K562 (cell line): ENCODE measurements around the gene HOXC5. TPM values are rescaled to one million over a fixed set of nuclear protein-coding genes. Genes with fewer than 3 reads are reported as not detected.
A peak's percentile ranks its signal among the peaks of the same experiment; 100 is the strongest.

Source experiments
- CTBP1 ChIP-seq: fragments of 450-650 bp; IDR thresholded peaks from 2 replicates; pipeline ENCODE4 v1.6.1; 2016; ENCODE audit warnings: borderline replicate concordance
- ELF2 ChIP-seq: fragments of 250-450 bp; sonication (Bioruptor Pico); IDR thresholded peaks from 2 replicates; pipeline ENCODE4 v1.5.0; 2021; ENCODE audit warnings: mild to moderate bottlenecking
- ESRRA ChIP-seq: fragments of 450-650 bp; IDR thresholded peaks from 2 replicates; pipeline ENCODE4 v1.6.1; 2014; ENCODE audit warnings: low read depth, mild to moderate bottlenecking, moderate library complexity, borderline replicate concordance
- MAFG ChIP-seq: fragments of 450-650 bp; conservative IDR thresholded peaks from 2 replicates; pipeline ENCODE4 v1.6.1; 2016; ENCODE audit warnings: missing genetic modification characterization, missing compliant biosample characterization
- MTA1 ChIP-seq: fragments of 450-650 bp; IDR thresholded peaks from 2 replicates; pipeline ENCODE4 v1.6.1; 2017; ENCODE audit warnings: borderline replicate concordance
- NFIX ChIP-seq: fragments of 250-450 bp; sonication (Bioruptor Pico); IDR thresholded peaks from 2 replicates; pipeline ENCODE4 v1.4.0; 2020; ENCODE audit warnings: low read depth, mild to moderate bottlenecking, moderate library complexity
- NRF1 ChIP-seq, 2 experiments: fragments of 450-650 bp; IDR thresholded peaks in 1 of 2; conservative IDR thresholded peaks in 1 of 2; 2 replicates each; pipeline ENCODE4 v1.6.1; 2014; ENCODE audit warnings: mild to moderate bottlenecking in 2 of 2
- POLR2G ChIP-seq: fragments of 200-400 bp; formaldehyde crosslinking; IDR thresholded peaks from 2 replicates; pipeline ENCODE4 v1.6.1; 2017; ENCODE audit warnings: low read depth, mild to moderate bottlenecking, antibody characterized with exemption, low read length, moderate library complexity
- RNF2 ChIP-seq: sonication (generic); IDR thresholded peaks from 2 replicates; pipeline ENCODE4 v1.6.1; 2016
- SMARCC2 ChIP-seq: fragments of 450-650 bp; IDR thresholded peaks from 2 replicates; pipeline ENCODE4 v1.6.1; 2017; ENCODE audit warnings: antibody characterized with exemption, moderate library complexity, mild to moderate bottlenecking, low read depth
- TRIM24 ChIP-seq, 2 experiments: fragments of 450-650 bp; IDR thresholded peaks; 2 replicates each; pipeline ENCODE4 v1.6.1; 2016
- ZNF830 ChIP-seq: fragments of 250-450 bp; sonication (Bioruptor Pico); IDR thresholded peaks from 2 replicates; pipeline ENCODE4 v1.5.0; 2021; ENCODE audit warnings: mild to moderate bottlenecking
- polyA plus RNA-seq, 8 experiments: library from polyadenylated mRNA; depleted of rRNA in 4 of 8; stranded (reverse) in 5 of 8; unstranded in 3 of 8; fragments of >200 nt; fragmentation: Nextera tagmentation in 2 of 8; fragmentation: Illumina TruSeq in 1 of 8; extraction: Ambion mirVana in 2 of 8; extraction: Trizol in 1 of 8; gene quantifications; 2 replicates each; pipeline versions ENCODE4 v1.2.1 to v1.2.3, GENCODE V29; 2011 to 2014; ENCODE audit warnings: inconsistent platforms in 1 of 8, missing spikeins in 1 of 8
- total RNA-seq, 7 experiments: library from RNA; depleted of rRNA in 6 of 7; stranded (reverse); fragments of >200 nt in 6 of 7; fragmentation: Illumina TruSeq in 2 of 7; extraction: Trizol in 2 of 7; gene quantifications; 2 replicates each; pipeline versions ENCODE4 v1.2.1 to v1.2.3, GENCODE V29; 2011 to 2021; ENCODE audit warnings: low replicate concordance in 1 of 7
- TF ChIP-seq, protein P1 (sequence below): fragments of 250-450 bp; sonication (Bioruptor Pico); IDR thresholded peaks from 2 replicates; pipeline ENCODE4 v1.8.0; 2022; ENCODE audit warnings: moderate library complexity, mild to moderate bottlenecking, inconsistent platforms
- TF ChIP-seq, protein P2 (sequence below): fragments of 450-650 bp; IDR thresholded peaks from 2 replicates; pipeline ENCODE4 v1.6.1; 2014; ENCODE audit warnings: low read depth, mild to moderate bottlenecking, moderate library complexity, borderline replicate concordance
- TF ChIP-seq, protein P3 (sequence below): fragments of 450-650 bp; IDR thresholded peaks from 2 replicates; pipeline ENCODE4 v1.6.1; 2016; ENCODE audit warnings: antibody characterized with exemption
- TF ChIP-seq, protein P4 (sequence below): sonication (generic); formaldehyde crosslinking; IDR thresholded peaks from 2 replicates; pipeline ENCODE4 v1.8.1; 2023; ENCODE audit warnings: mild to moderate bottlenecking, missing genetic modification reagents
- TF ChIP-seq, protein P5 (sequence below): sonication (generic); formaldehyde crosslinking; IDR thresholded peaks from 2 replicates; pipeline ENCODE4 v1.8.0; 2022; ENCODE audit warnings: mild to moderate bottlenecking, low read depth, missing genetic modification reagents
- TF ChIP-seq, protein P6 (sequence below): fragments of 150-350 bp; conservative IDR thresholded peaks from 2 replicates; pipeline ENCODE4 v1.6.1; 2014; ENCODE audit warnings: low read length

The HOXC5 gene
- total and polyA plus RNA-seq, 9 of the 15 experiments (the other 6 are each of a cell fraction or from before 2014, with no cell fraction given) = 0.10 to 0.44 (median 0.18) TPM; not detected in 4

DNA sequence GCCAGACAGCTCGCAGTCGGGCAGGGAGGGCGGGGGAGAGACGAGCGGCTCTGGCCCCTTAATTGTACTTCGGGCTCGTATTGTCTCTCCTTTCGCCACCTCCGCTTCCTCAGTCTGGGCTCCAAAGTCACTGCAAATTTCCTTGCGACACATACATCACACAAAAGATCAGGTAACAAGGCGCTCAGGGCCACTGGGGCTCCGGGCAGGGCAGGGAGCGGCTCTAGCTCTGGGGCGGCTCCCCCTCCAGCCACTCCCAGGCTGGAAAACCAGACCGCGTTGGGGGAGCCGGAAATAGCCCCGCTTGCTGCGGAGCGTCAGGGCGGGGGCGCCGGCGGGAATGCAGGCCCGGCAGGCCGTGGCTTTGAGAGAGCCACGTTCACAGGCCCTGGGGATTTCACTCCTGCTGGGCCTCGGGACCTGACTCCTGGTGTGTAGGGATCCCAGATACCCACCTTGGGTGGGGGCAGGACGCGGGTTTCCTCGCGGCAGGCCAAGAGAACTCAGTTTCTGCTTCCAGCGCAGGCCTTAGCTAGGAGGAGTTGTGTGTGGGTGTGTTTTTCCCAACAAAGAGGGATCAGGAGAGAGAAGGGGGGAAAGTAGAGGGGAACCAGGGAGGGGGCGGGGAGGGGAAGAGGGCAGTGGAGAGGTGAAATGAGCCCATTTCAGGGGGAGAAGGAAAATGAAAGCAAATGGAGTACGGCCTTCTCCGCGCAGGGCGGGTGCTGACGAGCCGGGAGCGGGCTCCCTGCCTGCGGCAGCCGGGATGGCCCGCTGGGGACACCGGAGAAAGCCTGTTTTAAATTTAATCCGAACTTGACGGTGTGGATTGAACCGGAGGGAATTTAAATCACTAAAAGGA is 37.2 kb upstream of the HOXC5 start (continued):
- TF ChIP-seq MAFG (no peak), RNF2 (0 out of 2 replicates have a peak, but pooled peaks have one; percentile 24), POLR2G (peak; percentile 95), CTBP1 (peak; percentile 66; the same call in 1 of the 2 replicates), NFIX (CRISPR knock-in tag) (no peak), TRIM24 (IDR thresholded peaks at IDR 0.05) (no peak), MTA1 (0 out of 2 replicates have a peak, but pooled peaks have one; percentile 13), ELF2 (peak; percentile 61; the same call in 1 of the 2 replicates), ESRRA (no peak; the same call in 1 of the 2 replicates), ZNF830 (CRISPR knock-in tag) (no peak), NRF1 (conservative IDR thresholded peaks at IDR 0.05 in 1 of 2, IDR thresholded peaks at IDR 0.05 in 1 of 2) (0 out of 4 replicates have a peak, but pooled peaks of 1 of the 2 experiments have one; percentile 28), SMARCC2 (no peak)
- TF ChIP-seq, protein P1, sequence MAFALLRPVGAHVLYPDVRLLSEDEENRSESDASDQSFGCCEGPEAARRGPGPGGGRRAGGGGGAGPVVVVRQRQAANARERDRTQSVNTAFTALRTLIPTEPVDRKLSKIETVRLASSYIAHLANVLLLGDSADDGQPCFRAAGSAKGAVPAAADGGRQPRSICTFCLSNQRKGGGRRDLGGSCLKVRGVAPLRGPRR (CRISPR knock-in tag) = no peak
- TF ChIP-seq, protein P2, sequence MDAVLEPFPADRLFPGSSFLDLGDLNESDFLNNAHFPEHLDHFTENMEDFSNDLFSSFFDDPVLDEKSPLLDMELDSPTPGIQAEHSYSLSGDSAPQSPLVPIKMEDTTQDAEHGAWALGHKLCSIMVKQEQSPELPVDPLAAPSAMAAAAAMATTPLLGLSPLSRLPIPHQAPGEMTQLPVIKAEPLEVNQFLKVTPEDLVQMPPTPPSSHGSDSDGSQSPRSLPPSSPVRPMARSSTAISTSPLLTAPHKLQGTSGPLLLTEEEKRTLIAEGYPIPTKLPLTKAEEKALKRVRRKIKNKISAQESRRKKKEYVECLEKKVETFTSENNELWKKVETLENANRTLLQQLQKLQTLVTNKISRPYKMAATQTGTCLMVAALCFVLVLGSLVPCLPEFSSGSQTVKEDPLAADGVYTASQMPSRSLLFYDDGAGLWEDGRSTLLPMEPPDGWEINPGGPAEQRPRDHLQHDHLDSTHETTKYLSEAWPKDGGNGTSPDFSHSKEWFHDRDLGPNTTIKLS = peak; percentile 55; the same call in 1 of the 2 replicates
- TF ChIP-seq, protein P3, sequence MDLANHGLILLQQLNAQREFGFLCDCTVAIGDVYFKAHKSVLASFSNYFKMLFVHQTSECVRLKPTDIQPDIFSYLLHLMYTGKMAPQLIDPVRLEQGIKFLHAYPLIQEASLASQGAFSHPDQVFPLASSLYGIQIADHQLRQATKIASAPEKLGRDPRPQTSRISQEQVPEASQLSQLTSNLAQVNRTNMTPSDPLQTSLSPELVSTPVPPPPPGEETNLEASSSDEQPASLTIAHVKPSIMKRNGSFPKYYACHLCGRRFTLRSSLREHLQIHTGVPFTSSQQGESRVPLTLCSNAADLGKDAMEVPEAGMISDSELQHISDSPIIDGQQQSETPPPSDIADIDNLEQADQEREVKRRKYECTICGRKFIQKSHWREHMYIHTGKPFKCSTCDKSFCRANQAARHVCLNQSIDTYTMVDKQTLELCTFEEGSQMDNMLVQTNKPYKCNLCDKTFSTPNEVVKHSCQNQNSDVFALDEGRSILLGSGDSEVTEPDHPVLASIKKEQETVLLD = no peak
- TF ChIP-seq, protein P4, sequence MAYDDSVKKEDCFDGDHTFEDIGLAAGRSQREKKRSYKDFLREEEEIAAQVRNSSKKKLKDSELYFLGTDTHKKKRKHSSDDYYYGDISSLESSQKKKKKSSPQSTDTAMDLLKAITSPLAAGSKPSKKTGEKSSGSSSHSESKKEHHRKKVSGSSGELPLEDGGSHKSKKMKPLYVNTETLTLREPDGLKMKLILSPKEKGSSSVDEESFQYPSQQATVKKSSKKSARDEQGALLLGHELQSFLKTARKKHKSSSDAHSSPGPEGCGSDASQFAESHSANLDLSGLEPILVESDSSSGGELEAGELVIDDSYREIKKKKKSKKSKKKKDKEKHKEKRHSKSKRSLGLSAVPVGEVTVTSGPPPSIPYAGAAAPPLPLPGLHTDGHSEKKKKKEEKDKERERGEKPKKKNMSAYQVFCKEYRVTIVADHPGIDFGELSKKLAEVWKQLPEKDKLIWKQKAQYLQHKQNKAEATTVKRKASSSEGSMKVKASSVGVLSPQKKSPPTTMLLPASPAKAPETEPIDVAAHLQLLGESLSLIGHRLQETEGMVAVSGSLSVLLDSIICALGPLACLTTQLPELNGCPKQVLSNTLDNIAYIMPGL (CRISPR knock-in tag) = no peak
- TF ChIP-seq, protein P5, sequence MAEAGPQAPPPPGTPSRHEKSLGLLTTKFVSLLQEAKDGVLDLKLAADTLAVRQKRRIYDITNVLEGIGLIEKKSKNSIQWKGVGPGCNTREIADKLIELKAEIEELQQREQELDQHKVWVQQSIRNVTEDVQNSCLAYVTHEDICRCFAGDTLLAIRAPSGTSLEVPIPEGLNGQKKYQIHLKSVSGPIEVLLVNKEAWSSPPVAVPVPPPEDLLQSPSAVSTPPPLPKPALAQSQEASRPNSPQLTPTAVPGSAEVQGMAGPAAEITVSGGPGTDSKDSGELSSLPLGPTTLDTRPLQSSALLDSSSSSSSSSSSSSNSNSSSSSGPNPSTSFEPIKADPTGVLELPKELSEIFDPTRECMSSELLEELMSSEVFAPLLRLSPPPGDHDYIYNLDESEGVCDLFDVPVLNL (CRISPR knock-in tag) = peak; percentile 61; the same call in 1 of the 2 replicates
- TF ChIP-seq, protein P6, sequence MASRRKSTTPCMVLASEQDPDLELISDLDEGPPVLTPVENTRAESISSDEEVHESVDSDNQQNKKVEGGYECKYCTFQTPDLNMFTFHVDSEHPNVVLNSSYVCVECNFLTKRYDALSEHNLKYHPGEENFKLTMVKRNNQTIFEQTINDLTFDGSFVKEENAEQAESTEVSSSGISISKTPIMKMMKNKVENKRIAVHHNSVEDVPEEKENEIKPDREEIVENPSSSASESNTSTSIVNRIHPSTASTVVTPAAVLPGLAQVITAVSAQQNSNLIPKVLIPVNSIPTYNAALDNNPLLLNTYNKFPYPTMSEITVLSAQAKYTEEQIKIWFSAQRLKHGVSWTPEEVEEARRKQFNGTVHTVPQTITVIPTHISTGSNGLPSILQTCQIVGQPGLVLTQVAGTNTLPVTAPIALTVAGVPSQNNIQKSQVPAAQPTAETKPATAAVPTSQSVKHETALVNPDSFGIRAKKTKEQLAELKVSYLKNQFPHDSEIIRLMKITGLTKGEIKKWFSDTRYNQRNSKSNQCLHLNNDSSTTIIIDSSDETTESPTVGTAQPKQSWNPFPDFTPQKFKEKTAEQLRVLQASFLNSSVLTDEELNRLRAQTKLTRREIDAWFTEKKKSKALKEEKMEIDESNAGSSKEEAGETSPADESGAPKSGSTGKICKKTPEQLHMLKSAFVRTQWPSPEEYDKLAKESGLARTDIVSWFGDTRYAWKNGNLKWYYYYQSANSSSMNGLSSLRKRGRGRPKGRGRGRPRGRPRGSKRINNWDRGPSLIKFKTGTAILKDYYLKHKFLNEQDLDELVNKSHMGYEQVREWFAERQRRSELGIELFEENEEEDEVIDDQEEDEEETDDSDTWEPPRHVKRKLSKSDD = no peak
